Thoracic aorta (tissue), 2 donors: ENCODE data around the gene BCL2L11. TPM values are rescaled to one million over a fixed set of nuclear protein-coding genes. Genes with fewer than 3 reads are reported as not detected.

Experiments
- ATAC-seq: fragments of 150-250 bp; one replicate; pipeline ENCODE4 v1.8.0; 2017; ENCODE audit warnings: low read depth; ENCODE audit not compliant: insufficient number of reproducible peaks, low FRiP score
- DNase-seq: peaks from one replicate; pipeline ENCODE4 v3.0.0-alpha.2; 2020; ENCODE audit warnings: low spot score
- H3K27ac ChIP-seq, 2 donors: fragments of 200-600 bp; sonication (generic); 1 replicate in 1 of 2; 2 replicates in 1 of 2; pipeline ENCODE4 v1.5.1; 2016; ENCODE audit warnings: mild to moderate bottlenecking in 2 of 2, moderate library complexity in 2 of 2
- H3K27me3 ChIP-seq: fragments of 200-600 bp; sonication (generic); replicated peaks from 2 replicates; pipeline ENCODE4 v1.6.0; 2016; ENCODE audit warnings: mild to moderate bottlenecking; ENCODE audit not compliant: insufficient read depth
- H3K36me3 ChIP-seq: fragments of 200-600 bp; sonication (generic); one replicate; pipeline ENCODE4 v1.5.1; 2016
- H3K4me1 ChIP-seq, 2 donors: fragments of 200-600 bp; sonication (generic); 1 replicate in 1 of 2; 2 replicates in 1 of 2; pipeline versions ENCODE4 v1.5.1 to v1.6.0; 2016; ENCODE audit warnings: low read depth in 2 of 2, mild to moderate bottlenecking in 1 of 2; ENCODE audit not compliant: control insufficient read depth in 1 of 2
- H3K4me3 ChIP-seq: fragments of 200-600 bp; sonication (generic); 2 replicates; pipeline ENCODE4 v1.5.1; 2016; ENCODE audit warnings: mild to moderate bottlenecking
- H3K9me3 ChIP-seq: fragments of 200-600 bp; sonication (generic); 2 replicates; pipeline ENCODE4 v1.5.1; 2016
- total RNA-seq, 2 donors: library from RNA; depleted of rRNA; stranded (reverse); fragments of >200 nt; gene quantifications; one replicate each; pipeline versions ENCODE4 v1.1.0 to v1.2.3, GENCODE V29; 2016
- TF ChIP-seq, protein P1 (sequence below): fragments of 200-600 bp; sonication (generic); IDR thresholded peaks from one replicate; pipeline ENCODE4 v1.5.1; 2019; ENCODE audit warnings: antibody characterized with exemption

The BCL2L11 gene
- total RNA-seq, 2 donors from 2014 or later = 16.4 to 17.4 TPM

GRCh38 chr2:111148225-111148873 lies 27.6 kb downstream of the BCL2L11 start:
- no peaks in the 10 kb centered on the region for H3K9me3 ChIP-seq
- H3K4me3 ChIP-seq = no peak overlapping the region
- no peak for ATAC-seq
- H3K27ac ChIP-seq = no peak overlapping the region
- no peaks in the 10 kb centered on the region for H3K36me3 ChIP-seq
- no peaks in the 10 kb centered on the region for H3K27me3 ChIP-seq
- H3K4me1 ChIP-seq = no peaks in the 10 kb centered on the region
- no peak for DNase-seq
- TF ChIP-seq, protein P1, sequence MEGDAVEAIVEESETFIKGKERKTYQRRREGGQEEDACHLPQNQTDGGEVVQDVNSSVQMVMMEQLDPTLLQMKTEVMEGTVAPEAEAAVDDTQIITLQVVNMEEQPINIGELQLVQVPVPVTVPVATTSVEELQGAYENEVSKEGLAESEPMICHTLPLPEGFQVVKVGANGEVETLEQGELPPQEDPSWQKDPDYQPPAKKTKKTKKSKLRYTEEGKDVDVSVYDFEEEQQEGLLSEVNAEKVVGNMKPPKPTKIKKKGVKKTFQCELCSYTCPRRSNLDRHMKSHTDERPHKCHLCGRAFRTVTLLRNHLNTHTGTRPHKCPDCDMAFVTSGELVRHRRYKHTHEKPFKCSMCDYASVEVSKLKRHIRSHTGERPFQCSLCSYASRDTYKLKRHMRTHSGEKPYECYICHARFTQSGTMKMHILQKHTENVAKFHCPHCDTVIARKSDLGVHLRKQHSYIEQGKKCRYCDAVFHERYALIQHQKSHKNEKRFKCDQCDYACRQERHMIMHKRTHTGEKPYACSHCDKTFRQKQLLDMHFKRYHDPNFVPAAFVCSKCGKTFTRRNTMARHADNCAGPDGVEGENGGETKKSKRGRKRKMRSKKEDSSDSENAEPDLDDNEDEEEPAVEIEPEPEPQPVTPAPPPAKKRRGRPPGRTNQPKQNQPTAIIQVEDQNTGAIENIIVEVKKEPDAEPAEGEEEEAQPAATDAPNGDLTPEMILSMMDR = no peak

- ATAC-seq (no peak), DNase-seq (no peak)
- Histone ChIP-seq H3K4me1 (no peaks in the 10 kb centered on the region), H3K27me3 (no peaks in the 10 kb centered on the region), H3K9me3 (no peaks in the 10 kb centered on the region), H3K36me3 (no peaks in the 10 kb centered on the region), H3K4me3 (no peak overlapping the region), H3K27ac (no peak overlapping the region)
- TF ChIP-seq, protein P1 = no peak
These were observed 28.2 kb downstream of the BCL2L11 start for GRCh38 chr2:111148925-111149324.

DNA sequence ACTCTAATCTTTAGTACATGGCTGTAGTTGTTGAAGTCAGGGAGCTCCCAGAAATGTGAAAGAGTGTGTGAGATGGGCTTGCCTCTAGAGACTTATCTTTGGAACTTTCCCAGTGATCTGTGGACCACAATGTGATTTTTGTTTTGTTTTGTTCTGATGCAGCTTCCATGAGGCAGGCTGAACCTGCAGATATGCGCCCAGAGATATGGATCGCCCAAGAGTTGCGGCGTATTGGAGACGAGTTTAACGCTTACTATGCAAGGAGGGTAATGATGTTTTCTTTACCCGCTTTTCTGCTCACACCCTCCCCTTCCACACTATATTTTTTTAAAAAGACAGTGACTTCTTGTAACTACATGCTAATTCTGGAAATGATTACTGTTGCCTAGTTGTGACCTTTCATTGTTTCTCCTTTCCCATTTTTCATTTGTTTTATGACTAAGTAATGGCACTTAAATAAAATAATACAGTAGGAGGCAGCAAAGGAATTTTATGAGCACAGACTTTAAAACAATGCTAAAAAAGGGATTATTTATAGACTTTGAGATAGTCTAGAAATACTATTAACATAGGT lies 29.3 kb downstream of the BCL2L11 start:
- no peak overlapping the region for H3K4me3 ChIP-seq
- DNase-seq = no peak
- H3K9me3 ChIP-seq = no peaks in the 10 kb centered on the region
- H3K27ac ChIP-seq = no peak overlapping the region
- ATAC-seq = no peak
- no peaks in the 10 kb centered on the region for H3K4me1 ChIP-seq
- H3K27me3 ChIP-seq = no peaks in the 10 kb centered on the region
- TF ChIP-seq, protein P1 = no peak
- no peaks in the 10 kb centered on the region for H3K36me3 ChIP-seq

GRCh38 chr2:111154758-111155157 lies 34.0 kb downstream of the BCL2L11 start:
- no peaks in the 10 kb centered on the region for H3K9me3 ChIP-seq
- H3K4me3 ChIP-seq = no peak overlapping the region
- H3K27me3 ChIP-seq = no peaks in the 10 kb centered on the region
- DNase-seq (no peak), ATAC-seq (no peak)
- H3K27ac ChIP-seq = no peak overlapping the region
- TF ChIP-seq, protein P1 = no peak
- H3K4me1 ChIP-seq = no peaks in the 10 kb centered on the region
- no peaks in the 10 kb centered on the region for H3K36me3 ChIP-seq

DNA sequence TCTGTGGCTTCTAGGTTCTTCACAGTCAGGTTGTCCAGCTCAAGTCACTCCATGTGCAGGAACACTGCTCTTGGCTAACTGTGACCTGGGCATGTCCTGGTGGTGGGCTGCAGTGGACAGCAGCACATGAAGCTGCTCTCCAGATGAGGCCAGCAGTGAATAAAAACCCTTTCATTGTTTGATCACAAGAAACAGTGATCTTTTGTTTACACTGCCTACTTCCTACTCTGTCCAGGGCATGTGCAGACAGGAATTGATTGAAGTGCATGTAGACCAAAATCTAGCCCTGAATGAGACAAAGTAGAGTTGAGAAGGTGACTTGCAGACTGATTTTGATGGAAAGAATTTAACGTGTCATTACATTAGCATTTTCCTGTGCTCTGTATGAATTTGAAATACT lies 34.9 kb downstream of the BCL2L11 start:
- TF ChIP-seq, protein P1 = no peak
- Histone ChIP-seq H3K4me1 (peaks cover 0 to 7% of the 10 kb centered on the region in 2 donors), H3K27me3 (no peaks in the 10 kb centered on the region), H3K36me3 (no peaks in the 10 kb centered on the region), H3K4me3 (no peak overlapping the region), H3K27ac (no peak overlapping the region), H3K9me3 (no peaks in the 10 kb centered on the region)
- DNase-seq (no peak), ATAC-seq (no peak)
